ENCODE measurements around the gene ERBB2.

DNA sequence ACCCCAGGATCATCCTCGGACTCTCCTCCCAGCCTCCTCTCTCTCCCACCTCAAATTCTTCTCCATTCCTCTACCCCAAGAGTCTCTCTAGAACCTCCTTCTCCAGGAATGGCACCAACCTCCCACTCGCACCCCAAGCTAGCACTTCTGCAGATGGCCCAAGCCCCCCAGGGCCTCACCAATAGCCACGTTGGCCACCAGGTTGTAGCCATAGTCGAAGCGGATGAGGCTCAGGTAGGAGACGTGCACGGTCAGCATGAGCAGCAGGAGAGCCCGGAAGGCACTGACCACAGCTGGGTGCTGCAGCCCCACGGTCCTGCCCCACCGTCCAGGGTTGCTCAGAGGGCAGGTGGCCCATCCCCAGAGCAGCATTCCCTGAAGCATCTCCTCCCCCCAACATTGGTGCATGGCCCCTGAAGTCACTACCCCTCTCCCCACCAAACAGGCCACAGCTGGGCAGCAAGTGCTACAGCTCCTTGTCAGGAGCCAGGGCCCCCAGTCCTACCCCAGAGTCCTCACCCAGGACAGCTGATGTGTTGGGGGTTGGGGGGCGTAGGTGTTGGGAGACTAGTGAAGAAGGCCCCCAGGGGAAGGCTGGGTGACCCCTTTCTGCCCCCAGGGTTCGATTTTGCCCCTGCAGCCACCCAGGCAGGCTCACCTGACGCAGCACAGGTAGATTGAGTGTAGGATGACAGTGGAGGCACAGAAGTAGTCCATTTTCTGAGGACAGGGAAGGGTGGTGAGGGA lies 26.4 kb upstream of the ERBB2 start:
- TF ChIP-seq, protein P1, sequence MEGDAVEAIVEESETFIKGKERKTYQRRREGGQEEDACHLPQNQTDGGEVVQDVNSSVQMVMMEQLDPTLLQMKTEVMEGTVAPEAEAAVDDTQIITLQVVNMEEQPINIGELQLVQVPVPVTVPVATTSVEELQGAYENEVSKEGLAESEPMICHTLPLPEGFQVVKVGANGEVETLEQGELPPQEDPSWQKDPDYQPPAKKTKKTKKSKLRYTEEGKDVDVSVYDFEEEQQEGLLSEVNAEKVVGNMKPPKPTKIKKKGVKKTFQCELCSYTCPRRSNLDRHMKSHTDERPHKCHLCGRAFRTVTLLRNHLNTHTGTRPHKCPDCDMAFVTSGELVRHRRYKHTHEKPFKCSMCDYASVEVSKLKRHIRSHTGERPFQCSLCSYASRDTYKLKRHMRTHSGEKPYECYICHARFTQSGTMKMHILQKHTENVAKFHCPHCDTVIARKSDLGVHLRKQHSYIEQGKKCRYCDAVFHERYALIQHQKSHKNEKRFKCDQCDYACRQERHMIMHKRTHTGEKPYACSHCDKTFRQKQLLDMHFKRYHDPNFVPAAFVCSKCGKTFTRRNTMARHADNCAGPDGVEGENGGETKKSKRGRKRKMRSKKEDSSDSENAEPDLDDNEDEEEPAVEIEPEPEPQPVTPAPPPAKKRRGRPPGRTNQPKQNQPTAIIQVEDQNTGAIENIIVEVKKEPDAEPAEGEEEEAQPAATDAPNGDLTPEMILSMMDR (IDR thresholded peaks at IDR 0.05): no peak
- TF ChIP-seq POLR2A (IDR thresholded peaks at IDR 0.05): no peak

Data from transverse colon (tissue), 3 donors.